ACHN (cell line): ENCODE results near the gene ST8SIA4.

ENCODE experiments used
- DNase-seq: peaks from one replicate; pipeline ENCODE4 v3.0.0-alpha.2; 2015
- in situ Hi-C: cut with HindIII; loops from 2 replicates; pipeline ENCODE4 v1.10.0; 2017; ENCODE audit warnings: low sequenced_read_pairs, low pct_ligation_motif_present, low pct_unique_long_range_greater_than_20kb

The ST8SIA4 gene, protein sequence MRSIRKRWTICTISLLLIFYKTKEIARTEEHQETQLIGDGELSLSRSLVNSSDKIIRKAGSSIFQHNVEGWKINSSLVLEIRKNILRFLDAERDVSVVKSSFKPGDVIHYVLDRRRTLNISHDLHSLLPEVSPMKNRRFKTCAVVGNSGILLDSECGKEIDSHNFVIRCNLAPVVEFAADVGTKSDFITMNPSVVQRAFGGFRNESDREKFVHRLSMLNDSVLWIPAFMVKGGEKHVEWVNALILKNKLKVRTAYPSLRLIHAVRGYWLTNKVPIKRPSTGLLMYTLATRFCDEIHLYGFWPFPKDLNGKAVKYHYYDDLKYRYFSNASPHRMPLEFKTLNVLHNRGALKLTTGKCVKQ

DNA sequence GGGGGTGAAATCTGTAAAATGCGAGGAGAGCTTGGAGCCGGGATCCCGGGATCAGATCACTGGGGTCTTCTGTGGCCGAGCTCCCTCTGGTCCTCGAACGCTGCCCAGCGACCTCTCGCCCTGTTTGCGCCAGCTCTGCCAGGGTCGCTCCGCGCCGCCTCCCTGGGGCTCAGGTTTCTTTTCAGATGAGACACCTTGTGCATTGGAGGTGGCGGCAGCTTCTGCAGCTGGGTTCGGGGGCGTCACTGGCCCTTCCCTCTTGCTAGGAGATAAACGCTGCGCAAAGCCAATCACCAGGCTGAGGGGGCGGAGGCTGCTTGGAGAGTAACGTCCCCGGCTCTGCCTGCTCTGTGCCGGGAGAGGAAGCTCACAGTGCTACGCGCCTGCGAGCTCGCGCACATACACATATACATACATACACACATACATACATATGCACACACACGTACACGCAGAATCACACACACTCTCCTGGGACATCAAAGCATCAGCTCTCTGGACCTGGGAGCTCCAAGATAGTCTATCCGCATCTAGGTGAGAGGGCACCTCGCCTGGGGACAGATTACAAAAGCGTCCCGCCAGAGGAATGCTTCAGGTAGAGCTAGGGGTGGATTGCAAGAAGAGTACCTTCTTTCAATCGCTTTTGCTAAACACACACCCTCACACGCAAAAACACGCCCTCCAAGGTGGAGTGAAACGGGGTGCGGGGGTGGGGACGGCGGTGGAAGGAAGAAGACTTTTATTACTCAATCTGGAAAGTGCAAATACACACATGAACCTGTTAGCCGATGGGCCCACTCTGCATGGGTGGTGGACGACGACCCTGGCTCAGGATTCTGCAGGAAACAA, at the start of gene ST8SIA4:
ST8SIA4 (minus strand) TSS at position 244 of the 849 bp plus-strand sequence. CDS start 327 bp downstream, outside the sequence.
- in situ Hi-C loops = no loop called here
- DNase-seq = peak; percentile 80

DNA sequence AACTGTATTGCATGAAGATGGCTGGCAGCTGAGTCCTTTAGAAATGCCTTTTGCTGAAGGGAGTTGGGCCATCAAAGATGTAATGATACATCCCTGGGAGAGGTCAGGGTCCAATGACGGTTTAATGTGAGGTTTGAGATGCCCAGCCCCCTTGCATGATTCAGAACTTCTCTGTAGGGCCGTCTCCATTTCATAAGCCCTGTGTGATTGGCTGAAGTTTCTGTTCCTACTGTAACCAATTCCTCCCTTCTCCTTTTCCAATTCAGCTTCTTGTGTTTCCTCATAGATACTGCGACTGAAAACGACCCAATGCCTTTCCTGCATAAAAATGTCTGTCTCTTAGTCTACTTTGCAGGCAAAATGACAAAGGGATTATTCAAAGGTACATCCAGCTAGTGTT, 47.9 kb upstream of the ST8SIA4 start:
- DNase-seq = no peak
- in situ Hi-C loops = no loop called here

DNA sequence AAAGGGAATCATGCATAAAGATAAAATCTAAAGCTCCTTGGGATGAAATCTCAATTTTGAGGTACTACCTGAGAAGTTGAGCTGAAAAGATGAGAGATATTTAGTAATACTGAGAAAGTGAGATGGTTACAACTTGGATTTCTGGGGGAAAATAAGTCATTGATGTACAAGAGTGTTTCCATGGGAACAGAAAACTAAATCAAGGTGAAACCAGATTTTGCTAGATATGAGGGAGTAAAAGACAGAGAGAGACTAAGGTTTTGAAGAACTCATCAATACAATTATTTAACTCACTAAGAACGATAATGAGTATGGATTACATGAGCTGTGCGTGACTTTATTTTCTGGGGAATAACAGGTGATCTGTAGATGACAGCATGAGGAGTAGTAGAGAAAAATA, 10.2 kb upstream of the ST8SIA4 start:
- no peak for DNase-seq
- in situ Hi-C loops = no loop called here

DNA sequence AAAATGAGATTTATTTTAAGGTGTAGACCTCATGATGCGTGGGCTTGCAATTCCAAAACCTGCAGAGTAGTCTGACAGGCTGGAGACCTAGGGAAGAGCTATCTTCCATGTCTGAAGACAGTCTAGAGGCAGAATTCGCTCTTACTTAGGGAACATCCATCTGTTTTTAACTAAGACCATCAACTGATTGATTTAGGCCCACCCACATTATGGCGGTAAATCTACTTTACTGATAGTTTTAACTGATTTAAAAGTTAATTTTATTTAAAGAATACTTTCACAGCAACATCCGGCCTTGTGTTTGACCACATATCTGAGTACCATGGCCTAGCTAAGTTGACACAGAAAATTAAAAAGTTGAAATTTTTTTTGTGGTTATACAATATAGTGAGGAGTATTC, 6.0 kb upstream of the ST8SIA4 start:
- no peak for DNase-seq
- in situ Hi-C loops = no loop called here

DNA sequence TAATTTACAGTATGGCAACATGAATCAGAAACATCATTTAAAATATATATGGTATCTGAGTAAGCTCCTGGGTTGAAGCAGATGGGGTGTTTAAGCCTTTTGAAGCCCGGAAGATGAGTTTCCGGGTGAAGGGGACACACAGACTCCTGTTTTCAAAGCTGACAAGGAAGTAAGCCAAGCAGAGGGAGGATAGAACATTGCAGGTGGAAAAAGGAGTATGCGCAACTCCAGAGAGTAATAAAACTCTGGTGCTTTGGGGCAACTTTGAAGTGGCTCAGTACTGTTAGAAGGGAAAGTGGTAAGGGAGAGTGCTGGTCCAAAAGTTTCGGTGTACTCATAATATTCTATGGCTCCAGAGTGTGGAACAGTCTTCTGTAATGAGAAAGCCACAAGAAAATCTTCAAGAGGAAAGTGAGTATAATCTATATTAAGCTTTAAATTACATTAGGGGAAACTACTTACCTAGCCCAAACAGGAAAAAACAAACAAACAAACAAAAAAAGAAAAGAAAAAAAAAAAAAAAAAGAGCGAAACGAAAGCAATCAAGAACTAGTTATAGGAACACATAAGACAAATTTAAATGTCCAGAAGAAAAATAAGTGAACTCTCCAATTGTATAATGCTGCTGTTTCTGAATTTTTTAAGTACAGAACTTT, 2.3 kb upstream of the ST8SIA4 start:
- in situ Hi-C loops = no loop called here
- DNase-seq = no peak

DNA sequence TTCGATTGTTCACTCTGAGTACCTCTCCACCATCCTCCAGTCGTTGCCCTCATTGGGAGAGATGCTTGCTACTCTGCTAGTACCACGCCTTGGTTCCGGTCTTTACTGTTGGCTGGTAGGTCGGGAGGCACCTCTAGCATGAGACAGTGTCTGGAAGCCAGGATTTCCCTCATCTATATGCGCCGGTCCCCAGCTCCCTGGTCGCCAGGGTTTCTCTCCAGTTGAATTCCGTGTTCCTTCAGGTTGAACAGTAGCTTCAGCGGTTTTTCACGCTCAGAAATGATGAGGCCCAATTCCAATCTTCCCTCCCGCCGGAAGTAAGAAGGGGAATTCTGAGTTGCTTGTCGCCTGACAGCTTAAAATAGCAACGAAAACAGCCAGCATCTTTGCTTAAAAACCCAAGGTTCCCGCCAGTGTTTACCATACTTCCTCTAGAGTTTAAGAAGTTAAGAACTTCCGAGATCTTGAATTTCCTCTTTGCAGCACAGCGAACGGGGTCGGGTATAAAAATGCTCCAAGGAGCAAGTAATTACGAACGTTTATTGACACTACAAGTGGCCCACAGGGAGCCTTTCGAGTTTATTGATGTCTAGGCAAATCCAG, 1.3 kb upstream of the ST8SIA4 start:
- DNase-seq = no peak
- in situ Hi-C loops = no loop called here

DNA sequence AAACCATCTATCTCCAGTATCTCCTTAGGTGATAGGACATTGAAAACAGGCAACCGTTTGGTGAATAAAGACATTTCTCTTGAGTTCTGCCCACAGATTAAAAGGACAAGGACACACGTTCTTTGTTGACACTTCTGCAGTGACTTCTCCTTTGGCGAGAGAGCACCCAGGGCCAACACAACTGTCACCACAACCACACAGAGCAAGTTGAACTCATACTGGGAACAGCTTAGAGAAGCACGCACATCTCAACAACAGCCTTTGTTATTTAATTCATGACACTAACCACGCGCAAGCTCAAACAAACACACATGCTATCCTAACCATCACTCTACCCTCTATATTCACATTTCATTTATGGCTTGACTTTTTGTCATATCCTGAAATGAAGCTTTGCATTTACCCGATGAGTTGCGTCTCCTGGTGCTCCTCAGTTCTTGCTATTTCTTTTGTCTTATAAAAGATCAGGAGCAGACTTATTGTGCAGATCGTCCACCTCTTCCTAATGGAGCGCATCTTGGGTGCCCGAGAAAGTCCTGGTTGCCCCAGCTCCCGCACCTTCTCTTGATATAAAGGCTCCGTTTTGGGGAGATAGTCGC, 543 bp downstream of the ST8SIA4 start:
- peak; percentile 30 for DNase-seq
- in situ Hi-C loops = no loop called here

DNA sequence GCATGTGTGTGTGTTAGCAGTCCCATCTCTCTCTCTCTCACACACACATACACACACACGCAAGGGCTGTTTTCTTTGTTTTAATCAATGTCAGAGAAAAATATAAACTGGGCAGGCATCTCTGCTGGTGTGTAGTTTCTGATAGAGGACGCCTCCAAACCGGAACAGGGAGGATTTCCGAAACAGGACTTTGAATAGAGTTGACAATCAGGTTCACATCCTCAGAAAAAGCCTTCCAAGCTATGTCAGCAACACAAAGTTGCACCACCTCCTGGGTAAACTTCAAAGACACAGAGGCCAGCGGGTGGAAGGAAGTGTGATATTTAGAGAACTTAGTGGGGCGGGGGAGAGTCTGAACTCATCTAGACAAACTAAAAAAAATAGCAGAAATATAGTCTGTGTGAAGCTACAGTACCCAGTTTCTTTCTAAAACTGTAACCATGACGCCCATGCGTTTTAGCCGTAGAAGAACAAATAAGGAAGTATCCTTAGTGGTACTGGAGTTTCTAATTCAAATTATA, 1.2 kb downstream of the ST8SIA4 start:
- DNase-seq = peak; percentile 30
- in situ Hi-C loops = no loop called here

DNA sequence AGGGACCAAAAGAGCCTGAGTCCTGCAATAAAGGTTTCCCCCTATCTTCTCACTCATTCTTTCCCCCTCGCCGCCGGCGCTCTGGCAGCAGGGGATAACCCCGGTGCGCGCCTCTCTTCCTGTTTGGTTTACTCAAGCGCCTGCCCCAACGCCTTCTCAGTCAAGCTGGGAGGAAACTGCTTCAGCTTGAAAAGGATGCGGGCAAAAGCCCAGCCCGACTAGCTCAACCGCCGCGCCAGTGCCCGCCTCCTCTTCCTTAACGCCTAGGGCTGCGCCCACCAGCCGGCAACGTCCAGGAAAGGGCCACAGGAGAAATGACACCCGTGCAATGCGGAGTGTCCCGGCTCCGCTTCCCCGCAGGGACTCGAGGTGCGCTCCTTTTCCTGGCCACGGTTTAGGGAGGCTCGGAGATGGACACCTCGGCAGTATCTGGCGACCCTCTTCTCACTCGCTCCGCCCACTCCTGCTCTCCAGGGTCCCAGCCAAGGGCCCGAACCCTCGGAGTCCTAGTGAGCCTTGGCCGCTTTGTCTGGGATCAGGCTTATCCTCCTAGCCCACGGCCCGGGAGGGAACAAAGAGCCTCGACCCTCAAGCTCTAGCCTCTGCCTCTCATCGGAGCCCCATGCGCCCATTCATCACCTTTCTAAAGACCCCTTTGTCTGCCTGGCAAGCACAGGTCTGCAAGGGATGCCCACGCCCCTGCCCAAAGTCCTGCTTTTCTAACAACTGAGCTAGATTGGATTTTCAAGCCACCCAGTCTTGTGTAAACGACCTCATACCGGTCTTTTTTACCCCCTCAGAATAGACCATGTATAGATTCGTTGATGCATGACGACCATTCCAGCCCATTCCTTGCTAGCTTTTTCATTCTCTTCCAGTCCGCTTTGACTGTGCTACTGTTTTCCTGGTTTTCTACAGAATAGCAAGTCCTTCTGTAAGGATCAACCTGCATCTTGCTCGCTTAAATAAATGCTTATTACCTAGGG, 2.0 kb downstream of the ST8SIA4 start:
- in situ Hi-C loops = no loop called here
- peak; percentile 74 for DNase-seq

DNA sequence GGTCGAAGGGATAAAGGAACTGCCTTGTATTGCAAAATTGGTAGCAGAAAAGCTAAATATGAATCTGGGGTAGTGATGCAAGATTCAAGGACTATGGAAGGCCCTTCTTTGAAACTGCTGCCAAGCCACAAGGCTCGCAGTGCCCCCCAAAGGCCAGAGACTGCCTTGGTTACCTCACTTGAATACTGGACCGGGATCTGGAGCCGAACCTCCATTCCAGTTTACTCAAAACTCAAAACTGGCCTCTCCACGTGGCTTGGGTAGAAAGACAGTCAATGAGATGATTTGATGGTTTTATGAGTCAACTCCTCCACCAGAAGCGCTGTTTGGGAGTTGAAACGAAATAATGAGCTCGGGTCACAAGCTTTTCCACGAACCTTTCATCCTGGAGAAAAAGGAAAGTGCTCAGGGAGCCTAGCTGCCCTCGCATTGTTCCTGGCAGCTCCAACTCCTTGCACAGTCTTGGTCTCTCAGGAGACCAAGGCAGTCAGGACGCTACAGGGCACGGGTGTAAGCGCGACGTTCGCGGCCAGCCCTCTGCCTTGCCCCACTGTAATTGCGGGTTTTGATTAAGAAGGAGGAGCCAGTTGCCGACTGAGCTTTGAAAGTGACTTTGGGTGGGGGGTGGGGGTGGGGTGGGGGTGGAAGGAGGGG, 2.8 kb downstream of the ST8SIA4 start:
- peak; percentile 56 for DNase-seq
- in situ Hi-C loops = no loop called here

DNA sequence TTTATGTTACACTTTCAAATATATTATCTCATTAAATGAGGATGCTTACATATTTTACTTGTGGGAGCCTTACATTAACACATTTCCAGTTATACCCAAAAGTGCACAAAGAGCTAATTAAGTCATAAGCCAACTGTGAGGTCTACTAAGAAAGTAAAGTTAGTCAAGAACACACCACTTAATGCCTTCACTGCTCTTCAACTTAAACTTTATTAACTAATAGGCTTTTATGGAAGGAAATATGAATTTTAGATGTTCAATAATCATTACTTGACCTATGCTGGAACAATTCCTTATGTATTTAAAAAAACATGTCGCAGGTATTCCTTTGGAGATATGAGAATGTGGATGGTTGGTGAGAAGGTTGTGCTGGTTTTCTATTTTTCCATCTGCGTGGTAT, 3.4 kb downstream of the ST8SIA4 start:
- in situ Hi-C loops = no loop called here
- no peak for DNase-seq

DNA sequence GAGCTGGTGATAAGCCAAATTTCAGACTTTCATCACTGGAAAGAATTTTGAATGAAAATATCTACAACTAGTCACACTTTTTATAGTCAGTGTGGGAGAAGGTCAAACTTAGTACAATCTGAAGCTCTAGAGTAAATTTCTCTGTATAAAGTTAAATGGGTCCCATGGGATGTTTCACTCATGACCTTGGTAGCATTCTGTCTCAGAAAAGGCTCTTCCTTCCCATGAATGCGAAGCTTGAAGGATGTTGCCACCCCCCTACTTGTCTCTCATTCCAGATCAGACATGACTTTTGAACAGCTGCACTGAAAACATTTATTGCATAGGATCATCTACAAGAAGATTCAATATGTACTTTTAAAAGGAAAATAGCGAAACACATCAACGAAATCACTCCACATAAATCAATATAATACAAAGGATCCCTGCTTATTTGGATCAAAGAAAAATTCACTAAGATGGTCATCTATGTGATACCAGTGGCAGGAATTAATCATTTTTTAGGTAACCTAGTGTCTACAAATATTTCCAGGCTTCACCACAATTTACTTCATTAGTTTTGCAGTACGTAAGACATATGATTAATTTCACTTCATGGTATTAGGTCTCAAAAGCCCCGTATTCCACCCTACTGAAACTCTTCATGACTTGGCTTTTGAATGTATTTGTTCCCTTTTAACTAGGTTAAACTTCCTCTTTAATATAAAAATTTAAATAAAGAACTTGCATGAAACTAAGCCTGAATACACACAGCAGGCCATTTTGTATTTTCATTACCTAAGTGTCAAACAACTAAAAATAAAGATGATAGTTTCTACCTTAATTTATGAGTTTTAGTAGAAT, 4.4 kb downstream of the ST8SIA4 start:
- DNase-seq = no peak
- in situ Hi-C loops = no loop called here

DNA sequence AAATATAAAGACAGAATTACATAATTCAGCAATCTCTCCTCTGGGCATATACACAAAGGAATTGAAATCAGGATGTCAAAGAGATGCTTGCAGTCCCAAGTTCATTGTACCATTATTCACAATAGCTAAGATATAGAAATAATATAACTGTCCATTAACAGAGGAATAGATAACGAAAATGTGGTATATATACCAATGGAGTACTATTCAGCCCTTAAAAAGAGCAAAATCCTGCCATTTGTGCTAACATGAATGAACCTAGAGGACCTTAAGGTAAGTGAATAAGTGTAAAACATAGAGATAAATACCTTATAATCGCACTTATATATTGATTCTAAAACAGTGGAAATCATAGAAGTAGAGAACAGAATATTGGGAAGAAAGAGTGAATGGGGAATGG, 7.0 kb downstream of the ST8SIA4 start:
- in situ Hi-C loops = no loop called here
- DNase-seq = no peak

DNA sequence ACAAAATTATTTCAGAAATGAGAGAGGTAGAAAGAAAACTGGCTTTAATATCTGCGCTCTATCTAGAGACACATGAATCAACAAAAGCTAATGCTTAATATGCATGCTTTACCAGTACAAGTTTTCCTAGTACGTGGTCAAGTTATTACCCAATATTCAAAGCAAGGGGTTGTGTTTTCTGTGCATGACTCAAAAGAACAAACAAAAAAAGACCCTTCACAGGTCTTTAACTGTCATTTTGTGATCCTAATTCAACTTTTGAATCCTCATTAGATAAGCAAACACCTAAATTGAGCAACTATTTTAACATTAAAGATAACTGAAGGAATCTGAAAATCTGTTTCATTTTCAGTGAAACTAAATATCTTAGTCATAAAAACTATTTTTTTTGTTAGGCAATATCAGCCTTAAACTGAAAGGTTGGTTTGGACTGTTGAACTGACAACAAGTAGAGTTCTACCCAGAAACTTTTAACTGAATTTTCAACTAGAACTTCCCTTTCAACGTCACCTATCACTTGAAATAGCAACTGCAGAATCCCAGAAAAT, 12.5 kb downstream of the ST8SIA4 start:
- in situ Hi-C loops = no loop called here
- no peak for DNase-seq

DNA sequence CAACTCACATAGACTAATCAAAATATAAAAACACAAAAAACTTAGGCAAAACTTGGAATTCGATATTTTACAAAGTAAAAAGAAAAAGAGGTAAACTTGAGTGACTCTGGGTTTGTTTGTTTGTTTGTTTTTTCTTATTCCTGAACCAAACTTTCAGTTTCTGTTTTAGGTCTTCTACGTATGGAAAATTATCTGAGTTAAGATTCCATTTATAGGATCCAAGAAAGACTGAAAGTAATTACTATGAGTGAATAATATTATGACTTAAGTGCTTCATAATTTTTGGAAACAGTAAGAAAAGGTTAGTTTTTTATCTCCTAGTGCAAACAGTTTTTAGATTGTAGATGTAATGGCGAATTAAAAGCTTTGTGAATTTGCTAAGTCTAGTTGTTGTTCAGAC, 13.2 kb downstream of the ST8SIA4 start:
- no peak for DNase-seq
- in situ Hi-C loops = no loop called here
